Measurements from ENCODE around the gene BRD1. TPM values are rescaled to one million over a fixed set of nuclear protein-coding genes. Genes with fewer than 3 reads are reported as not detected.
A peak's percentile ranks its signal among the peaks of the same experiment; 100 is the strongest.

The BRD1 gene
- total and polyA plus RNA-seq, 7 donors: 7.9 to 22.9 (median 16.9) TPM

DNA sequence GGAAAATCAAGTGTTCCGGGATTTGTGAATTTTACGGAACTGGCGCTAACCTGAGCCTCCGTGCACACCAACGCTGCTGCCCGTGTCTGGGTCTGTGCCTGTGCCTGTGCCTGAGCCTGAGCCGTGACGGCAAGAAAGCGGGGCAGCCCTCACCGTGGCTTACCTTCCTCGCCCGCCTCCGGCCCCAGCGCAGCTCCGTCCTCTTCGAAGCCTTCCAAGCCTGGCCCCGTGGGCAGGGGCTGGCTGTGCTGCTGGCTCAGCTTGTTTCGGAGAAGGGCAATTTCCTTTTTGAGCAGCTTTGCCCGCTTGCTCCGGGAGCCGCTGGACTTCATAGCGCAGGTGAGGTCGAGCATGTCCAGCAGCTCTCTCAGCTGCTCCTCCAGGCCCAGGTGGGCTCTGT lies 33.8 kb downstream of the BRD1 start:
- Histone ChIP-seq H3K4me1 (peaks cover 46% of the 10 kb centered on the region), H3K4me3 (no peak overlapping the region), H3K27ac (no peak overlapping the region), H3K36me3 (ENCODE audit: insufficient read depth in 1 of 2, low read depth in 1 of 2) (peaks cover 0 to 64% of the 10 kb centered on the region in 2 donors), H3K27me3 (ENCODE audit: insufficient read depth in 3 of 3, low read length in 2 of 3) (no peaks in the 10 kb centered on the region), H3K9me3 (no peaks in the 10 kb centered on the region)
- no peak for DNase-seq
- 83 to 90% (median 88%) methylated on average over 21 to 23 of the region's 23 CpGs for whole genome bisulfite sequencing, 3 donors
- TF ChIP-seq, protein P1, sequence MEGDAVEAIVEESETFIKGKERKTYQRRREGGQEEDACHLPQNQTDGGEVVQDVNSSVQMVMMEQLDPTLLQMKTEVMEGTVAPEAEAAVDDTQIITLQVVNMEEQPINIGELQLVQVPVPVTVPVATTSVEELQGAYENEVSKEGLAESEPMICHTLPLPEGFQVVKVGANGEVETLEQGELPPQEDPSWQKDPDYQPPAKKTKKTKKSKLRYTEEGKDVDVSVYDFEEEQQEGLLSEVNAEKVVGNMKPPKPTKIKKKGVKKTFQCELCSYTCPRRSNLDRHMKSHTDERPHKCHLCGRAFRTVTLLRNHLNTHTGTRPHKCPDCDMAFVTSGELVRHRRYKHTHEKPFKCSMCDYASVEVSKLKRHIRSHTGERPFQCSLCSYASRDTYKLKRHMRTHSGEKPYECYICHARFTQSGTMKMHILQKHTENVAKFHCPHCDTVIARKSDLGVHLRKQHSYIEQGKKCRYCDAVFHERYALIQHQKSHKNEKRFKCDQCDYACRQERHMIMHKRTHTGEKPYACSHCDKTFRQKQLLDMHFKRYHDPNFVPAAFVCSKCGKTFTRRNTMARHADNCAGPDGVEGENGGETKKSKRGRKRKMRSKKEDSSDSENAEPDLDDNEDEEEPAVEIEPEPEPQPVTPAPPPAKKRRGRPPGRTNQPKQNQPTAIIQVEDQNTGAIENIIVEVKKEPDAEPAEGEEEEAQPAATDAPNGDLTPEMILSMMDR (IDR thresholded peaks at IDR 0.05): no peak
- intact Hi-C loops (cut with DNase I): no loop called here
- no peak for ATAC-seq

DNA sequence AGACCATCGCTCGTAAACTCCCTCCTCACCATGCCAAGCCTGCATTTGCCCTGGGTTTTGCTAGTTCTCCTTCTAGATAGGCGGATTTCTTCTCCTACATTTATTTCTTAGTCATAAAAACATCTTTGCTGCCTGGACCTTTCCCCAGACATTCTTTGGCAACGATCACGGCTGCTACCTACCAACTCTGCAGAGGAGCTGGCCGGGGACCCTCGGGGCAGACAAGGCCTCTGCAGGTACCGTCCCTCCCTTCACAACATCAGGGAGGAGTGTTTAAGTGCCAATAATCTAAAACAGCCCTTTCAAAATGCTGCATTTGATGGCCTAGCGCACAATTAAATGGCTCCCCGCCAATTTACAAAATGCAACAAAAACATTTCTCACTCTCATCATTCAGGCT lies 34.4 kb downstream of the BRD1 start:
- WGBS, 3 donors: 65 to 81% (median 68%) methylated on average over 10 of the region's 10 CpGs
- intact Hi-C loops (cut with DNase I): no loop called here
- Histone ChIP-seq H3K27me3 (ENCODE audit: insufficient read depth in 3 of 3, low read length in 2 of 3) (no peaks in the 10 kb centered on the region), H3K9me3 (no peaks in the 10 kb centered on the region), H3K4me3 (no peak overlapping the region), H3K27ac (no peak overlapping the region), H3K36me3 (ENCODE audit: insufficient read depth in 1 of 2, low read depth in 1 of 2) (peaks cover 0 to 58% of the 10 kb centered on the region in 2 donors), H3K4me1 (peaks cover 50% of the 10 kb centered on the region)
- no peak for ATAC-seq
- no peak for DNase-seq
- TF ChIP-seq, protein P1 (IDR thresholded peaks at IDR 0.05): no peak

GRCh38 chr22:49792107-49792506 lies 35.6 kb downstream of the BRD1 start:
- ATAC-seq: peak; percentile 73 to 86 (median 78)
- TF ChIP-seq, protein P1 (IDR thresholded peaks at IDR 0.05): no peak
- no peaks in the 10 kb centered on the region for H3K9me3 ChIP-seq
- H3K27ac ChIP-seq: peak overlapping the region; percentile 58
- peak in 1 of 2 donors; percentile 7 for DNase-seq
- 70 to 79% (median 77%) methylated on average over 10 of the region's 10 CpGs for WGBS, 3 donors
- peaks cover 51% of the 10 kb centered on the region for H3K4me1 ChIP-seq
- peaks cover 0 to 54% of the 10 kb centered on the region in 2 donors for H3K36me3 ChIP-seq (ENCODE audit: insufficient read depth in 1 of 2, low read depth in 1 of 2)
- H3K27me3 ChIP-seq (ENCODE audit: insufficient read depth in 3 of 3, low read length in 2 of 3): no peaks in the 10 kb centered on the region
- H3K4me3 ChIP-seq: no peak overlapping the region
- intact Hi-C loops (cut with DNase I): no loop called here

- H3K9me3 ChIP-seq: no peaks in the 10 kb centered on the region
- no peak overlapping the region for H3K4me3 ChIP-seq
- intact Hi-C loops (cut with DNase I): no loop called here
- ATAC-seq: peak; percentile 17 to 32 (median 22)
- H3K27ac ChIP-seq: peak overlapping the region; percentile 58
- H3K4me1 ChIP-seq: peaks cover 55% of the 10 kb centered on the region
- TF ChIP-seq, protein P1 (IDR thresholded peaks at IDR 0.05): no peak
- WGBS, 3 donors: 85 to 90% (median 86%) methylated on average over 10 of the region's 10 CpGs
- H3K36me3 ChIP-seq (ENCODE audit: insufficient read depth in 1 of 2, low read depth in 1 of 2): peaks cover 0 to 53% of the 10 kb centered on the region in 2 donors
- no peak for DNase-seq
- no peaks in the 10 kb centered on the region for H3K27me3 ChIP-seq (ENCODE audit: insufficient read depth in 3 of 3, low read length in 2 of 3)
Observed at GRCh38 chr22:49791682-49792081, 36.0 kb downstream of the BRD1 start.

- TF ChIP-seq, protein P1 (IDR thresholded peaks at IDR 0.05): no peak
- H3K4me3 ChIP-seq: no peak overlapping the region
- ATAC-seq (peak; percentile 30 to 62 (median 48)), DNase-seq (peak; percentile 50 to 77)
- H3K27ac ChIP-seq: peak overlapping the region; percentile 7
- H3K9me3 ChIP-seq: no peaks in the 10 kb centered on the region
- intact Hi-C loops (cut with DNase I): no loop called here
- H3K36me3 ChIP-seq (ENCODE audit: insufficient read depth in 1 of 2, low read depth in 1 of 2): peaks cover 0 to 50% of the 10 kb centered on the region in 2 donors
- H3K27me3 ChIP-seq (ENCODE audit: insufficient read depth in 3 of 3, low read length in 2 of 3): no peaks in the 10 kb centered on the region
- H3K4me1 ChIP-seq: peaks cover 63% of the 10 kb centered on the region
- 22 to 47% (median 26%) methylated on average over 16 of the region's 16 CpGs for WGBS, 3 donors
Observed at GRCh38 chr22:49790912-49791311, 36.8 kb downstream of the BRD1 start.
